ENCODE data around the gene AMN. TPM values are rescaled to one million over a fixed set of nuclear protein-coding genes. Genes with fewer than 3 reads are reported as not detected.

Gene AMN
- total and polyA plus RNA-seq, 7 donors, result 42.0 to 78.1 (median 43.0) TPM; not detected in 4

DNA sequence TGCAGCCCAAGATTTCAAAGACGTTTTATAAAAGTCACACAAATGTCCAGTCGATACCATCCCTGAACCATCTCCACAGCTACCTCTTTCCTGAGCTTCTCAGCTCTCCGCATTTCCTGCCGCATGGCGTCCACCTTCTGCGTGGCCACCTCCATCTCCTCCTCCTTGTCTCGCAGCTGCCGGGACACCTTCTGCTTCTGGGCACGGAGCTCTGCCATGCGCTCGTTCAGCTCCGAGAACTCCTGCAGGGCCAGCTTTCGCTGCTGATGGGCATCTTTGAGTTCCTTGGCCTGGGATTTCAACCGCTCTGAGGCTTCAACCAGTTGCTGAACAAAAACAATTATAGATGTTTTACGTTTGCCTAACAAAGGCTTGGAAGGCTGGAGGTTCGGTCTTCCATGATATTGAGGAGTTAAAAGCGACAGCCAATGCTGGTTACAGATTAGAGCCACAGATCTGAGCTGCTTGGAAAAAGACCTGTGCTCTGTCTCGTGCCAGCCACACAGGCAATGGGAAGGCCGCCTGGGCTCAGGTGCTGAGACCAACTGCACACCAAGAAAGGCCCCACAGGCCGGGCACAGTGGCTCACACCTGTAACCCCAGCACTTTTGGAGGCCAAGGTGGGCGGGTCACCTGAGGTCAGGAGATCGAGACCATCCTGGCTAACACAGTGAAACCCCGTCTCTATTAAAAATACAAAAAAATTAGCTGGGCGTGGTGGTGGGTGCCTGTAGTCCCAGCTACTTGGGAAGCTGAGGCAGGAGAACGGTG lies 49.6 kb downstream of the AMN start:
- no peaks in the 10 kb centered on the region for H3K9me3 ChIP-seq
- DNase-seq, result no peak
- no peaks in the 10 kb centered on the region for H3K4me1 ChIP-seq
- WGBS, 2 donors, result 94 to 96% methylated on average over 25 of the region's 25 CpGs
- no peak for TF ChIP-seq EP300 (IDR thresholded peaks at IDR 0.05)
- no peak for TF ChIP-seq POLR2A (IDR thresholded peaks at IDR 0.05)
- no peak for TF ChIP-seq POLR2AphosphoS5 (IDR thresholded peaks at IDR 0.05)
- no peak for TF ChIP-seq CTCF (IDR thresholded peaks at IDR 0.05)
- intact Hi-C loops (cut with DNase I), result no loop called here
- H3K4me3 ChIP-seq, result no peak overlapping the region
- H3K27me3 ChIP-seq, result no peaks in the 10 kb centered on the region
- H3K27ac ChIP-seq, result no peak overlapping the region
- H3K36me3 ChIP-seq, result peaks cover 57 to 100% (median 80%) of the 10 kb centered on the region in 4 donors

DNA sequence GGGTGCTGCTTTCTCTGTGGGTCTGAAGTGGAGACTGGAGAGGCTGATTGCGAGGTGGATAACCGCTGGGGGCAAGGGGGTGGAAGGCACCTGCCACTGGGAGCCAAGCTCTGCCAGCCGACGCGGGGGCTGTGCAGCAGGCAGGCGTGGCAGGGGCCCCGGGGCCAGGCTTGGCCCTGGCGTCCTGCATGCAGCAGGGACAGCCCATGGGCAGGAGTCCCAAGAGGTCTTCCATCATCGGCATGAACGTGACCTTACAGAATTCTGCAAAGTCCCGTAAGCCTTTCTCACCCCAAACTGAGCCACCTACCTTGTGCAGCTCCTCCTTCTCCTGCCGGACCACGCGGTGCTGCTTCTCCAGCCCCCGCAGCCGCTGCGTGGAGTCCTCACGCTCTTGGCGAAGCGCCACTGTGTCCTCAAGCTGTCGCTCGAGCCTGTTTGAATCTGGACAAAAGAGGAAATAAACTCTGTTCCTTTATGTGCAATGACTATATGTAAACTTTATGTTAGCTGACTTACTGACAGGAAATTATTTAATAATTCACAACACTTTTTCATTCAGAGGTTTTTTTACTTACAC lies 51.3 kb downstream of the AMN start:
- no peak for DNase-seq
- Histone ChIP-seq H3K9me3 (no peaks in the 10 kb centered on the region), H3K27me3 (no peaks in the 10 kb centered on the region), H3K27ac (no peak overlapping the region), H3K4me1 (no peaks in the 10 kb centered on the region), H3K4me3 (no peak overlapping the region), H3K36me3 (peaks cover 49 to 100% (median 78%) of the 10 kb centered on the region in 4 donors)
- intact Hi-C loops (cut with DNase I), result no loop called here
- TF ChIP-seq POLR2AphosphoS5 (IDR thresholded peaks at IDR 0.05) (no peak), EP300 (IDR thresholded peaks at IDR 0.05) (no peak), CTCF (IDR thresholded peaks at IDR 0.05) (no peak), POLR2A (IDR thresholded peaks at IDR 0.05) (no peak)
- 72 to 83% methylated on average over 22 of the region's 22 CpGs for WGBS, 2 donors

DNA sequence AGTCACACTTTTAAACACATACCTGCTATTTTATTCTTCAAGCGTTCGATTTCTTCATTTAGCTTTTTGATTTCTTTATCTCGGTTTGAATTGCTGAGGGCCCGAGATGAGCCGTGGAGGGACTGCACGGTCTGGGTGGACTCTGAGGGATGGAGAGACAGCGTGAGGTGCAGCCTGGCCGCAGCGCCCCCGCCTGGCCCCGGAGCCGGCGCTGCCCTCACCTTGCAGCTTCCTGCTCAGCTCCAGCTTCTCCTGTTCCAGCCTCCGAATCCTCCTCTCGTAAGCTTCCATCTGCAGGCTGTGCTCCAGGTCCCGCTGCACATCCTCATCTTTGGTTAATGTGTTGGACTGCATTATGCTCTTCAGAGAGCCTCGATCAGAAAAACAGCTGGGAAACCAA lies 53.2 kb downstream of the AMN start:
- TF ChIP-seq CTCF (IDR thresholded peaks at IDR 0.05) (no peak), EP300 (IDR thresholded peaks at IDR 0.05) (no peak), POLR2A (IDR thresholded peaks at IDR 0.05) (no peak), POLR2AphosphoS5 (IDR thresholded peaks at IDR 0.05) (no peak)
- Histone ChIP-seq H3K36me3 (peaks cover 44 to 100% (median 75%) of the 10 kb centered on the region in 4 donors), H3K4me1 (no peaks in the 10 kb centered on the region), H3K9me3 (no peaks in the 10 kb centered on the region), H3K27me3 (no peaks in the 10 kb centered on the region), H3K4me3 (no peak overlapping the region), H3K27ac (no peak overlapping the region)
- intact Hi-C loops (cut with DNase I), result no loop called here
- WGBS, 2 donors, result 93 to 95% methylated on average over 17 of the region's 17 CpGs
- no peak for DNase-seq

GRCh38 chr14:102977475-102977874 lies 55.0 kb downstream of the AMN start:
- no peak overlapping the region for H3K4me3 ChIP-seq
- intact Hi-C loops (cut with DNase I), result no loop called here
- no peaks in the 10 kb centered on the region for H3K9me3 ChIP-seq
- DNase-seq, result no peak
- H3K36me3 ChIP-seq, result peaks cover 30 to 100% (median 73%) of the 10 kb centered on the region in 4 donors
- 80 to 84% methylated on average over 8 of the region's 8 CpGs for WGBS, 2 donors
- TF ChIP-seq POLR2A (IDR thresholded peaks at IDR 0.05), result no peak
- TF ChIP-seq CTCF (IDR thresholded peaks at IDR 0.05), result no peak
- TF ChIP-seq POLR2AphosphoS5 (IDR thresholded peaks at IDR 0.05), result no peak
- H3K27me3 ChIP-seq, result no peaks in the 10 kb centered on the region
- H3K4me1 ChIP-seq, result no peaks in the 10 kb centered on the region
- H3K27ac ChIP-seq, result no peak overlapping the region
